Stromal cell of bone marrow (primary cell): ENCODE results near the gene COX7B2.

Experiments
- DNase-seq: peaks from one replicate; pipeline ENCODE4 v3.0.0-alpha.2; 2012; ENCODE audit warnings: low read depth

Gene COX7B2

GRCh38 chr4:46717950-46718349 is 191.1 kb downstream of the COX7B2 start:
- no peak for DNase-seq

GRCh38 chr4:46715468-46715867 is 193.6 kb downstream of the COX7B2 start:
- DNase-seq = no peak

GRCh38 chr4:46698891-46699290 is 210.2 kb downstream of the COX7B2 start:
- DNase-seq = no peak
